Suppressor macrophage treated with lipopolysaccharide for 1 hour (primary cell): ENCODE measurements around the gene CAMK1D.
A peak's percentile ranks its signal among the peaks of the same experiment; 100 is the strongest.

Source experiments
- DNase-seq, 3 donors: peaks; one replicate each; pipeline ENCODE4 v3.0.0-alpha.2; 2020 to 2022

Gene CAMK1D

DNA sequence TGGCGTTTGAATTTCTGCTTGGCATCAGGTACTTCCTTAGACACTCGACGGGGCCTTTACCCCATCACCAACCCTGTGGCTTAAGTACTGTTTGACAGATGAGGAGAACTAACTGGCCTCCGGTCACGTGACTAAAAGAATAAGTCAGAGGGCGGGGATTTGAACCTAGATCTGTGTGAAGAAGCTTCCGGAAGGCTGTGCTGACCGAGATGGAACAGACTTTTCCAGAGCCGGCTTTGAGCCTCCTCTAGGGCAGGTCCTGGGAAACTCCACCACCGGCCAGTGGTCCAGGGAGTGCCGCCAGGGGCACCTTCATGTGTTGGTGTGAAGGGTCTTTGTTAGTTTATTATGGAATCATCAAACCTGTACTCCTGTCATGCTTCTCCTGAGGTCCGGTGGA, 26.9 kb downstream of the CAMK1D start:
- DNase-seq: no peak

DNA sequence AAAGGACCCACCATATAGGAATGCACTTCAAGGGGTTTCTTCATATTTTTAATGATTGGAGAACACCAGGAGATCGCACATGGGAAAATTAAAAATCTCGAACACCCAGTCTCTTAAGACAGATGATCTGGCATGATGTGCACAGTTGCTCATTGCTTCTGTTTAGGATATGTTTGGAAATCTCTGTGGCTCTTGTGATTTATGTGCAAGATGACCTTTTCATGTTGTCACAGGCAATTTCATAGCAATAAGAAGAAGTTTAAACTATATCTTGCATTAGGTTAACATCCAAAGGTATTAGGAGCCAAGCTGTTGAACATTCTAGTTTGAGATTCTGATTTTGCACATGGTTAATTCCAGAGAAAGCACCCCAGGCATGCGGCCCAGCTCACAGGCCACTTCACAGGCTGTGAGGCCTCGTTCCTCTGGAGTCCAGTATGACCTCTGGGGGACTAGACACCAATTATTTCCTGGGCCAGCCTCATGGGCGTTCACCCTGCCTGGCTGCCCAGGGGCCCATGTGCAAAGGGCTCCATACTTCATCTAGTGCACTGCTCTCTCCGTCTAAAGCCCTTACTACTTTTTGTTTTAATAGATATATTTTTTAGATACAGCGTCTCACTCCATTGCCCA, 28.4 kb downstream of the CAMK1D start:
- no peak for DNase-seq

DNA sequence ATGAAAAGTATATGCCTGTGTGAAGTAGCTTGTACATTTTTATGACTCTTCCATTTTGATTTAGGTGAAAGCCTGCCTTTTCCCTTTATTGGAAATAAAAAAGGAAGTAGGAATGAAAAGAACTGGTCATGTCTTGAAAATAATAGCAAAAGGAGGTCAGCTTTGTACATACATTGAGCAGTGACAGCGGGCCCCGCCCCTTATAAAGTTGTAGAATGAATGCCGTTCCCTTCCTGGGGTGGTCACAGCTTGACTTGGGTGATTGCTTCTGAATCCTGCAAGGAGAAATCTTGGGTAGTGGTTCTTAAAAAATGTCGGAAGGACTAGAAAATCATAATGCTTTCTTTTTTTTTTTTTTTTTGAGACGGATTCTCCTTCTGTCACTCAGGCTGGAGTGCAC, 31.7 kb downstream of the CAMK1D start:
- DNase-seq: no peak

DNA sequence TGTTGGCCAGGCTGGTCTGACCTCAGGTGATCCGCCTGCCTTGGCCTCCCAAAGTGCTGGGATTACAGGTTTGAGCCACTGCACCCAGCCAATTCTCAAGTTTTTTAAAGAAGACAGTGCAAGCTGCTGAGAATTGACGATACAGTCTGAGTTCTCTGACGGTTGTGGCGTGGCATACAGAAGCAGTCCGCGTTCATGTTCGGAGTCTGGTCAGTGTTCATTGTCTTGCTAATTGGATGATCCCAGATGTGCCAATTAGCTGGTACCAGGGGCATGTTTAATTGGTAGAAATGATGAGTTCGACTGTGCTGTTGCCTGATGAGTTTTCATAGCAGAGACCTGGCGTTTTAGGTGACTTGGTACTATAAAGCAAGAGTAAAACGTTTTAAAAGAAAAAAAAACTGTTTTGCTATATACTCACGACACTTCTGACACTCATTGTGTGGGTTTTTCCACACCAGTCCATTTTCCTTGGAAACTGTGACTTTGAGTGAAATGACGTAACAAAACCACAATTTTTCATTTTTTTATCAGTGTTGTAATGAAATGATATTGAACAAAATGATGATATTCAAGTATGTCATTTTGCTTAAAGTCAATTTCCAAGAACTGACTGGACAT, 32.3 kb downstream of the CAMK1D start:
- DNase-seq: peak in 2 of 3 donors; percentile 24 to 31

DNA sequence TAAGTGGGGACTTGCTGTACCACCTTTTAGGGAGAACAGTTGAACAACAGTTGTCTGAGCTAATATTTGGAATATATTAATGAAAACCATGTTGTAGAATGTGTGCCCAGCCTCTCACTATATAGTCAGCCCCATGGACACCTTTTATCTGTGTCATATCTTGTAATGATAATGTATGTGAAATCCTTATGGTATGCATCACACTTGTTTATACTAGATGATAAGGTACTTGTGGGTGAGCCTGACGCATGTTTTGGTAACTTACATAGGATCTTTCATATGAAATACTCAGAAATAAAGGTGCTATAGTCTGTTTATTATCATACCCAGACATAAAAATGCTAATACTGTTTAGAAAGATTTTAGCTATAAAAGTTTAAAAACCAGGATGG, 32.8 kb downstream of the CAMK1D start:
- no peak for DNase-seq

DNA sequence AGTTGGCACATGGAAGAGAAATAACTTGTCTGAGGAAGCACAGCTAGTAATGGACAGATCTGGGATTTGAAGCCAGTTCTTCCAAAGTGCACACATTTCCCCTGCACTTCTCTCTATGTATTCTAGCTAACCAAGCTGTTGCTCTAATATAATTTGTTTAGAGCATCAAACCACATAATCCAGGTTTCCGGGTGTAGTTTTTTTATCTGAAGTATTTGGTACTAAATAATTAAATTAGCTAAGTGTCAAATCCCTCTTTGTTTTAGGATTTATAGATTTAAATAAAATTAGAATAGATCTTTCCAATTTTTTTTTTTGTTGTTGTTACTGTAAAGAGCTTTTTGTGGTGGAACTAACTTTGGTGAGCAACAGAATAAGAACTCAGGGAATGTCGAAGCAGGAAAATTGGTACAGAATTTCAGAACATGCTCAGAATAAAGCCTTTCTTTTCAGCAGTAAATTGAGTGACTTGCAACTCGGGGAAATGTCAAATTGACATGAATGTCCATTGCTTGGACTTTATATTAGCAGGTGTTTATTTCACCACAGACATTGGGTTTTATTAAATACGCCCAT, 33.7 kb downstream of the CAMK1D start:
- DNase-seq: no peak

DNA sequence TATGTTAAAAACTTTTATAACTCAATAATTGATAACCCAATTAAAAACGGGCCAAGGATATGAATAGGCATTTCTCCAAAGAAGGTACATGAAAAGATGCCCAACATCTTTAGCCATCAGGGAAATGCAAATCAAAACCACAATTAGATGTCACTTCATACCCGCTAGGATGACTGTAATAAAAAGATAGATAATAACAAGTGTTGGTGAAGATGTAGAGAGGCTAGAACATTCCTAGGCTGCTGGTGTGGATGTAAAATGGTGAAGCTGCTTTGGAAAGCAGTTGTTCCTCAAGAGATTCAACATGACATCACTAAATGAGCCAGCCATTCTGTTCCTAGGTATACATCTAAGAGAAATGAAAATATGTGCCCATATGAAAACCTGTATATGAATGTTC, 35.6 kb downstream of the CAMK1D start:
- no peak for DNase-seq

DNA sequence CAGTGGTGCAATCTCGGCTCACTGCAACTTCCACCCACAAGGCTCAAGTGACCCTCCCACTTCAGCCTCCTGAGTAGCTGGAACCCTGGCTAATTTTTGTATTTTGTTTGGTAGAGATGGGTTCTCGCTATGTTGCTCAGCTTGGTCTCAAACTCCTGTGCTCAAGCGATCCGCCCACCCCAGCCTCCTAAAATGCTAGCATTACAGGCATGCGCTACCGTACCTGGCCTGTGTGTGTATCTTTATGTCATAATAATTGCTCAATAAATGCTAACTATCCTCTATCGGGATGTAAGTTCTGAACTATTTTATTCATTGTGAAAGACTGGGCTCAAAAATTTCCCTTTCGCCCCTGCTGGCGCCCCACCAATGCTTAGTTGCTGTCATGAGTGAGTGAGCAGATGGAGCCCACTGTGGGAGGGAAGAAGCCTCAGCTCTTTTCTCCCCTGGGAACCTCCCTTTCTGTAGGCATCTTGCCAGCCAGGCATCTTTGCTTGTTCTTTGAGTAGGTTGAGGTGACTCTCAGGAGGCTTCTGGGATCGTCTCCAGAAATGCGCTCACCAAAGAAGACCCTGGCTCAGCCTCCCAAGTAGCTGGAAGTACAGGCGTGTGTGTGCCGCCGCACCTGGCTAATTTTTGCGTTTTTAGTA, 38.3 kb downstream of the CAMK1D start:
- no peak for DNase-seq

DNA sequence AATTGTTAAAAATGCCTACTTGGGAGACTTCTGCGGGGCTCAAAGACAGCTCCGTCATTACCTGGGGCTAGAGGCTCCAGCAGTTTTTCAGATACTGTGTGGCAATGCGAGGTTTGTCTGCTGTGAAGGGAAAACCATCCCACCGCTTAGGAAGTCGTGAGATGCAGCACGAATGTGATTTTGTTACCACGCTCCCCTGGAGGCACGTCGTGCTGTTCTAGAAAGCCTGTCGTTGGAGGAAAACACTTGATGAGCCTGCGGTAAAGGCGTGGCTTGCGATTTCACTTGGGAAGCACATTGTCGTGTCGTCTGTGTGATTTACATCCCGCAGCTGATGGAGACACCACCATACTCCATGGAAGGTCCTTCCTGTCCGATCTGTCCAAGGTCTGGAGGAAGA, 39.3 kb downstream of the CAMK1D start:
- DNase-seq: no peak

DNA sequence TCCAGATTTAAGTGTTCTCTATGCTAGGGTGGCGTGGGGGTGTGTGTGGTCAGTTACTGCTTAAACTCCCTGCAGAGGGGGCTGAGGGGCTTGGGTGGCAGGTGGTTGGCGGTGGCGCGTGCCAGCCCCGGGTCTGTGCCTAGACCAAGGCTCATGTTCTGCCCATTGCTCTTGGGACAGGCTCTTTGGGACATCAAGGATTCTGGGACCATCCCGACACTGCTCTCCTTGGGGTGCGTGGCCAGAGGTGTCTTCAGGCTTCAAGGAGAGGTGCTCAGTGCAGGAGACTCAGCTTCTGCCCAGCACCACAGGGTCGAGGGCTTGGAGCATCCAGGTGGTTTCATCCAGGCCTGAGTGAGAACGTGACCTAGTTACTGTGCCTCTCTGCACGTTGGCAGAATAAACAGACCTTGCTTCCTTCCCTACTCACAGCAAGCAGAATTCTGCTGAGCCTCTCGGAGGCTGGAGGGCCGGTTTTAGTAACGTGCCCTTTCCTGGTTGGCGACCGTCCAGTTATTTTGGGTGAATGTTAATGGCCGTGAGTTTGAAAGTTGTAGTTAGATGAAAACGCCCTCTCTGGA, 39.9 kb downstream of the CAMK1D start:
- no peak for DNase-seq

DNA sequence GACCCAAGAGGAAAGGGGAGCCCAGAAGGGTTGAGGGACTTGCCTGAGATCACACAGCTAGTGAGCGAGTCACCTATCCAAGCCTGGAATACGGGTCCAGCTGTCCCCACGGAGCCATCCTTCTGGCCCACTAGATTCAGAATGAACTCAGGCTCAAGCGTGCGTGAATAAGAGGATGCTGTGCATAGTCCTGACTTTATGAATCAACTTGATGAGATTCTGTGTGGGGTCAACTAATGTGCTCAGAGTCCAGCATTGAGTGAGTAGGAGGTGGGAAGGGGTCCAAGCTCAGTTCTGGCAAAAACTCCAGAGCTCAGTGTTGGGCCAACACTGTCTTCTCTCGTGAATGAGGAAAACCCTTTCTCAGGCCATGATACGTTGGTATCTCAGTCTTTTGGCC, 41.4 kb downstream of the CAMK1D start:
- no peak for DNase-seq

DNA sequence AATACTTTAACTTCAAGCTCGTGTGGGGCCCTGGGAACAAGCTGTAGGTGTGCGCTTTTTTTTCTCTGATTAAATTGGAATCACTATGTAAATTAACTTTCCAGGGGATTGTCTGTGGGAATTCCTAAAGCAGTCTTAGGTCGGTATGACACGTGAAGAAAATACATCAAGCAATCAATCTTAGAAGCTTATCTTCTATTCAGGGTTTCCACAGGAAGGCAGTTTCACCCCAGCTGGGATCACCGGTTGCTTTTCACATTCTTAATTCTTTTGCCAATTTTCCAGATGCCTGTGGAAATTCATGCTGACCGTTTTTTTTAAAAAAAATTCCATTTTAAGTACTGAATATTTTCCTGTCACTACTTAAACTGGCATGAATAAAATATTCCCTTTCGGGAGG, 41.9 kb downstream of the CAMK1D start:
- DNase-seq: no peak

DNA sequence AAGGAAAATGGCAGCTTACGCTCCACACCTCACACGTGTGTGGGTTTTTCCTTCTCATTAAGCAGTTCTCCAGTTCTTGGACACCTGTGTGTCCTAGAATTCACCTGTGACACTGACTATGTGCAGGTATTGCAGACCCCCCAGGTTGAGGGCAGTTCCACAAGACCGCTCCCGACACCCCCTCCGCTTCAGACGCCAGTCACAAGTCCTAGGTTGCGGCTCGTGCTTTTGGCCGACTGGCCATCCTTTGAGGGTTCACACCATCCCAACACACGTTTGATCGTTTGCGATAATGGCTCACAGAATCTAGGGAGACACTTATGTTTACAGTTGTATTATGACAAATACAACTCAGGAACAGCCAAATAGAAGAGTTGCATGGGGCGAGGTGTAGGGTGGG, 44.5 kb downstream of the CAMK1D start:
- no peak for DNase-seq

DNA sequence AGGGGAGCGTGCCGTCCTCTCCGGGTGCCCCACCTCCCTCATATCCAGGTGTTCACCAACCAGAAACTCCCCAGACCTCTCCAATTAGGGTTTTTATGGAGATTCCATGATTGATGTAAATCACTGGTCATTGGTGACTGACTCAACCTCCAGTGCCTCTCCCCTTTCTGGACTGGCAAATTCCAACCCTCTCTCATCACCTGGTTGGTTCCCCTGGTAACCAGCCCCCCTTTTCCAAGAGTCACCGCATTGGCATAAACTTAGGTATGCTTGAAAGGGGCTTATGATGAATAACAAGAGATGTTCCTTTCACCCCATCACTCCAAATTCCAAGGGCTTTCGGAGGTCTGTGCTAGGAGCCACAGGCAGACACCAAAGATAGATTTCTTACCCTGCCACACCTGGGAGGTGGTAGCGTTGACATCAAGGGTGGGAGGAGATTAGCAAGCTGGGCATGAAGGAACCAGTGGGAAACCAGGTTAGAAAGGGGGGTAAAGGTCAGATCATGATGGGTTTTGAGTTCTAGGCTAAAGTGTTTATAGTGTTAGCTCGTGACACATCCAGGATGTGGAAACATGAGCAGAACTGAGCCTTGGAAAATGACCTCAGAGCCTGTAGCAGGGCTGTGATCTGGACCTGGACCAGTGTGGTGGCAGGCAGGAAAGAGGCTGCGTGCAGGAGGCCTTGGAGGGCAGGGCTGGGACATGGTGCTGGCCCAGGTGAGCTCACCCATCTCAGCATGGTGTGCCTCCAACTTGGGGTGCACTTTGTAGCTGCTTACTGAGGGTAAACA, 45.1 kb downstream of the CAMK1D start:
- DNase-seq: no peak

DNA sequence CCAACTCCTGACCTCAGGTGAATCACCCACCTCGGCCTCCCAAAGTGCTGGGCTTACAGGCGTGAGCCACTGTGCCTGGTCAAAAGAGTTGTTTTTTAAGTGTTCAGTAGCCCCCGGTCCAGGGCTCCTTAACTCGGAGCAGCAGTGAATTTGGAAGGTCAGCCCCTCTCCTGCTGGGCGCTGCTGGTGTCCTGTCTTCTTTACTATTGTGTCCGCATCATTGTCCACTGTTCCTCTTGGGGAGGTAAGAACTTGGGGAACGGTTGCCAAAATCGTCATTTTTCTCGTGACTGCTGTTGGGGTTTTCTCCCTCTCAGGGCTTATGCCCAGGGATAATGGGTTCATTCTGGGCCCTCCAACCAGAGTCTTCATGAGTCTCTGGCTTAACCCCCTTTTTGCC, 46.7 kb downstream of the CAMK1D start:
- no peak for DNase-seq

DNA sequence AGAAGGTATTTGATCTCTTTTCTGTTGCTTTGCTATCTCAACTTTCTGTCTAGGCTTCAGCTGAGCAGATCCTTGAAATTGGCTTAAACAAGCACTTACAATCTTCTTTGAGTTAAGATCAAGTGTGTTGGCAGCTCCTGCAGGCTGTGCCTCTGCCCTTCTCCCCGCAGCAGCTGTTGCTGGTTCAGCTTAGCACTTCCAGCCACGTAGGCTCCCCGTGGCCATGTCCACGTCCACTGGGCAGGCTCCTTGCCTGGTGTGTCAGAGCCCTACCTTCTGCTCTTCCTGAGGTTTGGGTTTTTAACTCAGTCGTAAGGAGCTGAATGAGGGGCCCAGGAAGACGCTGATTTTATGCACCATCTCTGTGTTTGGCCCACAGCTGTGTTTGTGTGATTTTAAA, 47.2 kb downstream of the CAMK1D start:
- DNase-seq: no peak

DNA sequence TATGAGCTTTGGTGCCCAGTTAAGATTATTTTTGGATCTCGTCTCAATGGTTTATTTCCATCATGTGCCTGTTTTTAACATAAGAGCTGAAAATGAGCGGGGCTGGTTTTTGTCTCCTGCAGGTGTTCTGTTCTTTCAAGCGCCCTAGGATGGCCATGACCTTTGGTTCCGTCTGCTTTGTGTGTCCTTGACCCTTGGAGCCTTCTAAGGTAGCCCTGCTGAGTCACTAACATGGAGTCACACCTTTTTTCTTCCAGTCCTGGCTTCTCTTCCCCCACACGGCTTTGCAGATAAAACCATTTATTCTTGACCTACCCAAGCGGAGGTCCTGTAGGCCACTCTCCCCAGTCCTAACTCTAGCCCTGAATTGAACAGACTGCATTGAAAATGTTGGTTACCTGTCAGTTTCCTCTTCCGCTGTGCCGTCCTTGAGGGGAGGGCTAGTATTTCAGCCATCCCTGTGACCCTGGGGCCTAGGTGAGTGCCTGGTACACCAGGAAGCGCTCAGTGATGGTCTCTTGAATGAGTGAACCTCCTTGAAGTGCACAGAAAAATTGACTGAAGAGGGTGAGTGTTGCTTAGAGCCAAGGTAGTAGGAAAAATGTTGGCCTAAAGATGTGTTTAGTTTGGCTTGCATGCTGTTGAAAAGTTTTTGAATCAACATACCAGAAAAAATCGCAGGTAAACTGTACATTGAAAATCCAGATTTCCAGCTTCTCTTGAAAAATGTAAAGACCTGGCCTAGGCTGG, 48.0 kb downstream of the CAMK1D start:
- DNase-seq: no peak

DNA sequence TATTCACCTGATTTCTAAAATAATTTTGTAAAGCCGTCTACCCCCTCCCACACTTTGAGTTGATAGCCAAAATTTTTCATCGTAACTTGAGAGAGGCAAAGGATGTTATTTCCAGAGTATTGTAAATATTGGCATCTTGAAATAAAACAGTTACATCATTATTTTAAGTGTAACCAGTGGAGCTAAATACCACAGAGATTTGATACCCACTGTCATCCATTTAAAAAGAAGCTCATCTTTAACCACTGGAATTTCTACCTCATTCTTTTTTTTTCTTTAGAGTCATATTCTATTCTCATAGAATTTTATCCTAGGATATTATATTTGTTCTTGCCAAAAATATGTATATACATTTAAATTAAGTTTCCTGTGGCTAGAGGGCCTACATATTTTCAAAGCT, 48.6 kb downstream of the CAMK1D start:
- no peak for DNase-seq

DNA sequence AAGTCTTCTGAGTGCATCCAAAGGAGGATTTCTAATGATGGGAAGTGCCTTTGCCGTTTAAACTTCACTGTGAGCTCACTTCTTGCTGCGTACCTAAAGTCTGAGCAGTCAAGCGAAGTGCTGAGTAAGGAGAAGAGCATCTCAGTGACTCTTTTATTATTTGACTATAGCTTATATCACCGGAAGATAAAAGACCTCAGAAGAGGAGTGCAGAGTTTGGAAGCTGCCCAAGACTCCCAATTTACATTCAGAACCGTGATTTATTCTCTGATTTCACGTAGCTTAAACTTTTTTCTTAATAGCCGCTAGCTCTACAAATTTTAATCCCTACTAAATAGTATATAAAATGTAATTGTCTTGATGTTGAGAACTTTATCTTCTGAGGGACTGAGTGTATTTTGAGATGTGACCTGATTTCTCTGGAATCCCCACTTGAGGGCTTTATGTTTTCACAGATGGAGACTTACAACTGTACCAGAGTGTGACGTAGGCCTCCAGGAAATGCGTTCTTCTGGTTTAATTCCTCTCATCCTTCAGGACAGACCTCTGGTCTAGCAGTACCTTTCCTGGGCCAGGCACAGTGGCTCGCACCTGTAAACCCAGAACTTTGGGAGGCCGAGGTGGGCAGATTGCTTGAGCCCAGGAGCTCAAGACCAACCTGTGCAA, 51.1 kb downstream of the CAMK1D start:
- DNase-seq: no peak

DNA sequence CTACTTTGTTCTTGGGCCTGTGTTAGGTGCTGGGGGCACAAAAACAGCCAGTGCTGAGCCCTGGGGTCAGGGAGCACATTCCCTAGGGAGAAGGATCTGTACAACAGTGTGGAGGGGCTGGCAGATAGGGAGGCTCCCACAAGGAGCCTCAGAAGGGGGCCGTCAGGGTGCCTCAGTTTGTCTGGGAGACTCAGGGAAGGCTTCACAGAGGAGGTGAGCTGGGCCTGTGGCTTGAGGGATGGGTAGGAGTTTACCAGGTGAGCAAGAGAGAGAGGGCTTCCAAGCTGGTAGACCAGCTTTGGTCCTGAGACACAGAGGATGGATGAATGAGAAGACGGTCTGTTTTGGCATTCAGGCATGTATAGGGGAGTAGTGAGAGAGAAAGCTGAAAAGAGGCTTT, 52.1 kb downstream of the CAMK1D start:
- no peak for DNase-seq

DNA sequence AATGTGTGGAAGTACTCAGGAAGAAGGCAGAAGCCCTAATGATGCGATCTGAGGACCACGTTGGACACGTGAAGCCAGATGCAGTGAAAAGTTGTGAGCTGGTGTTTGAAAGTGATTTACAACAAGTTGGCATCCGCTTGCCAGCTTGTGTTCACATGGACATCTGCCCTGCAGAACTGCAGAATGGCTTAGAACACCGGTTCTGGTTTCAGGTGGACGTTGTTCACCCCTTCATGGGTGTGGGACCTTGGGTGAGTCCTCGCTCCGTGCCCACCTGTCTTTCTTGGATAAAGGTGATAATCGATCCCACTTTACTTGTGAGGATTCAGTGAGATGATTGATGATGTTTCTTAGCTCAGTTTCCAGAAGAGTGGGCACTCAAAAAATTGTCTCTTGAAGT, 53.8 kb downstream of the CAMK1D start:
- DNase-seq: no peak
